Body of pancreas (tissue), 4 donors: Measurements from ENCODE around the gene IL31RA.

ENCODE experiments used
- POLR2A ChIP-seq, 3 donors: fragments of 450-650 bp; IDR thresholded peaks; one replicate each; pipeline ENCODE4 v1.6.1; 2016; ENCODE audit warnings: antibody characterized with exemption in 3 of 3, mild to moderate bottlenecking in 2 of 3
- TF ChIP-seq, protein P1 (sequence below), 7 experiments: fragments of 450-650 bp in 4 of 7; fragments of 200-600 bp in 3 of 7; sonication (generic) in 3 of 7; IDR thresholded peaks; one replicate each; pipeline ENCODE4 v1.5.1; 2016 to 2019; ENCODE audit warnings: antibody characterized with exemption in 7 of 7

- TF ChIP-seq, protein P1, sequence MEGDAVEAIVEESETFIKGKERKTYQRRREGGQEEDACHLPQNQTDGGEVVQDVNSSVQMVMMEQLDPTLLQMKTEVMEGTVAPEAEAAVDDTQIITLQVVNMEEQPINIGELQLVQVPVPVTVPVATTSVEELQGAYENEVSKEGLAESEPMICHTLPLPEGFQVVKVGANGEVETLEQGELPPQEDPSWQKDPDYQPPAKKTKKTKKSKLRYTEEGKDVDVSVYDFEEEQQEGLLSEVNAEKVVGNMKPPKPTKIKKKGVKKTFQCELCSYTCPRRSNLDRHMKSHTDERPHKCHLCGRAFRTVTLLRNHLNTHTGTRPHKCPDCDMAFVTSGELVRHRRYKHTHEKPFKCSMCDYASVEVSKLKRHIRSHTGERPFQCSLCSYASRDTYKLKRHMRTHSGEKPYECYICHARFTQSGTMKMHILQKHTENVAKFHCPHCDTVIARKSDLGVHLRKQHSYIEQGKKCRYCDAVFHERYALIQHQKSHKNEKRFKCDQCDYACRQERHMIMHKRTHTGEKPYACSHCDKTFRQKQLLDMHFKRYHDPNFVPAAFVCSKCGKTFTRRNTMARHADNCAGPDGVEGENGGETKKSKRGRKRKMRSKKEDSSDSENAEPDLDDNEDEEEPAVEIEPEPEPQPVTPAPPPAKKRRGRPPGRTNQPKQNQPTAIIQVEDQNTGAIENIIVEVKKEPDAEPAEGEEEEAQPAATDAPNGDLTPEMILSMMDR (IDR thresholded peaks at IDR 0.05): no peak
- no peak for TF ChIP-seq POLR2A (IDR thresholded peaks at IDR 0.05)
Observed at GRCh38 chr5:55848783-55849182, 2.4 kb upstream of the IL31RA start.
